Frontal cortex (tissue), 4 donors: ENCODE data around the gene CDK11B. TPM values are rescaled to one million over a fixed set of nuclear protein-coding genes. Genes with fewer than 3 reads are reported as not detected.

Experiments
- DNase-seq, 2 donors: peaks; one replicate each; pipeline ENCODE4 v3.0.0; 2012; ENCODE audit warnings: low spot score in 2 of 2
- FAIRE-seq: peaks from 2 replicates; lab custom pipeline; 2012; peaks lifted over from hg19 to GRCh38; lab: Jason Lieb, UNC
- total RNA-seq: library from RNA; depleted of rRNA; stranded (reverse); fragments of >200 nt; gene quantifications from one replicate; pipeline ENCODE4 v1.2.3, GENCODE V29; 2014
- donor health status: control.
- donor health status: control.
- donor health status: control.

CDK11B gene
- total RNA-seq, 1 donor from 2014 or later, result 9.0 TPM

- DNase-seq (peak; percentile 75 to 84), FAIRE-seq (no peak)
Observed at GRCh38 chr1:1630191-1630964, 28.4 kb downstream of the CDK11B start.

- FAIRE-seq (no peak), DNase-seq (no peak)
Observed at GRCh38 chr1:1629430-1630190, 29.2 kb downstream of the CDK11B start.

- no peak for FAIRE-seq
Observed at GRCh38 chr1:1628754-1629429, 29.9 kb downstream of the CDK11B start.

GRCh38 chr1:1627829-1628753 lies 30.7 kb downstream of the CDK11B start:
- DNase-seq (no peak), FAIRE-seq (no peak)

More at GRCh38 chr1:1628754-1629429, 29.9 kb downstream of the CDK11B start:
- DNase-seq, result no peak

GRCh38 chr1:1627261-1627828 lies 31.5 kb downstream of the CDK11B start:
- FAIRE-seq (no peak), DNase-seq (no peak)

GRCh38 chr1:1626207-1627141 lies 32.3 kb downstream of the CDK11B start:
- DNase-seq (no peak), FAIRE-seq (no peak)

- FAIRE-seq (no peak), DNase-seq (no peak)
Observed at GRCh38 chr1:1625824-1626206, 33.0 kb downstream of the CDK11B start.

GRCh38 chr1:1625404-1625775 lies 33.4 kb downstream of the CDK11B start:
- DNase-seq (no peak), FAIRE-seq (no peak)

GRCh38 chr1:1624443-1625403 lies 34.1 kb downstream of the CDK11B start:
- FAIRE-seq (no peak), DNase-seq (no peak)

- FAIRE-seq, result no peak
- DNase-seq, result no peak
Observed at GRCh38 chr1:1623631-1624442, 35.0 kb downstream of the CDK11B start.

- no peak for DNase-seq
- FAIRE-seq, result no peak
Observed at GRCh38 chr1:1623181-1623630, 35.6 kb downstream of the CDK11B start.

- no peak for DNase-seq
- FAIRE-seq, result no peak
Observed at GRCh38 chr1:1622788-1623094, 36.1 kb downstream of the CDK11B start.

- no peak for DNase-seq
- no peak for FAIRE-seq
Observed at GRCh38 chr1:1622010-1622787, 36.6 kb downstream of the CDK11B start.

GRCh38 chr1:1621173-1622009 lies 37.4 kb downstream of the CDK11B start:
- DNase-seq (no peak), FAIRE-seq (no peak)
